Measurements from ENCODE around the gene RNU7-1. TPM values are rescaled to one million over a fixed set of nuclear protein-coding genes. Genes with fewer than 3 reads are reported as not detected.
"Not testable (repeated sequence)": the region's sequence is repeated elsewhere in the genome, so short reads cannot be mapped to it uniquely, and the experiment has no call there.

Gene RNU7-1
- not detected for total RNA-seq

DNA sequence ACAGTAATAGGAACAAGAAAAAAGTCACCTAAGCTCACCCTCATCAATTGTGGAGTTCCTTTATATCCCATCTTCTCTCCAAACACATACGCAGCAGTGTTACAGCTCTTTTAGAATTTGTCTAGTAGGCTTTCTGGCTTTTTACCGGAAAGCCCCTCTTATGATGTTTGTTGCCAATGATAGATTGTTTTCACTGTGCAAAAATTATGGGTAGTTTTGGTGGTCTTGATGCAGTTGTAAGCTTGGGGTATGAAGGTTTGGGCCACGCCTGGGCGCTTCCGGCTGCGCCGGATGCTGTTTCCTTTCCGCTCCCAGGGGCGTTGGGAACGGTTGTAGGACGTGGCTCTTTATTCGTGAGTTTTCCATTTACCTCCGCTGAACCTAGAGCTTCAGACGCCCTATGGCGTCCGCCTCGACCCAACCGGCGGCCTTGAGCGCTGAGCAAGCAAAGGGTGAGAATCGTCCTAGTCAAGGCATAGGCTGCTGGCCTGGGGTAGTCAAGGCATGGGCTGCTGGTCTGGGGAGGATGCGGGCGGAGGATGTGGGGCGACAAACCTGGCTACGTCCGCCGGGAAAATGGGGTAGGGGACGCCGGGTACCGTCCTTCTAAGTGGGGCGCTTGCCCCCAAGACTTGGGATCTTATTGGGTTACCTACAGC is at the start of gene RNU7-1, which contains the start of gene C12orf57:
Gene RNU7-1, plus strand, starts transcription at position 95 of the 659 bp plus-strand sequence.
Gene C12orf57, plus strand, starts transcription at position 301 of the 659 bp plus-strand sequence. Its CDS starts 100 bp downstream, at position 401.
- Mint-ChIP-seq H3K27ac (peak within 1 kb of the TSS; percentile 99 to 100), H3K36me3 (peaks cover 26 to 42% of the 10 kb centered on the region in 2 donors), H3K9me3 (no peaks in the 10 kb centered on the region)
- DNase-seq (ENCODE audit: low spot score in 2 of 2), result peak in 1 of 2 donors; percentile 87
- peak; percentile 56 to 67 for ATAC-seq

DNA sequence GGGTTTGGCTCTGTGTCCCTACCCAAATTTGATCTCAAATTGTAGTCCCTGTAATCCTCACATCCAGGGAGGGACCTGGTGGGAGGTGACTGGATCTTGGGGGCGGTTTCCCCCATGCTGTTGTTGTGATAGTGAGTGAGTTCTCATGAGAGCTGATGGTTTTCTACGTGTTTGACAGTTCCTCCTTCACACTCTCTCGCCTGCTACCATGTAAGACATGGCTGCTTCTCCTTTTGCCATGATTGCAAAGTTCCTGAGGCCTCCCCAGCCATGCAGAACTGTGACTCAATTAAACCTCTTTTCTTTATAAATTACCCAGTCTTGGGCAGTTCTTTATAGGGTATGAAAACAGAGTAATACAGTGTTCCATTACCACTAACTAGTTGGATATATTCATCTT is 49.3 kb upstream of the RNU7-1 start:
- no peaks in the 10 kb centered on the region for H3K36me3 Mint-ChIP-seq
- H3K9me3 Mint-ChIP-seq, result no peaks in the 10 kb centered on the region
- no peak for DNase-seq (ENCODE audit: low spot score in 2 of 2)
- ATAC-seq, result no peak
- H3K27ac Mint-ChIP-seq, result no peak overlapping the region

GRCh38 chr12:6896846-6897435 is 46.7 kb upstream of the RNU7-1 start:
- no peak for ATAC-seq
- Mint-ChIP-seq H3K9me3 (no peaks in the 10 kb centered on the region), H3K36me3 (no peaks in the 10 kb centered on the region), H3K27ac (no peak overlapping the region)
- no peak for DNase-seq (ENCODE audit: low spot score in 2 of 2)

- DNase-seq (ENCODE audit: low spot score in 2 of 2), result no peak
- no peak overlapping the region for H3K27ac Mint-ChIP-seq
Observed at GRCh38 chr12:6899427-6899826, 44.2 kb upstream of the RNU7-1 start.

GRCh38 chr12:6899837-6900519 is 43.6 kb upstream of the RNU7-1 start:
- Mint-ChIP-seq H3K36me3 (no peaks in the 10 kb centered on the region), H3K27ac (no peak overlapping the region), H3K9me3 (no peaks in the 10 kb centered on the region)
- DNase-seq (ENCODE audit: low spot score in 2 of 2) (no peak), ATAC-seq (no peak)

More at GRCh38 chr12:6899427-6899826, 44.2 kb upstream of the RNU7-1 start:
- no peak for ATAC-seq
- Mint-ChIP-seq H3K36me3 (no peaks in the 10 kb centered on the region), H3K9me3 (no peaks in the 10 kb centered on the region)

DNA sequence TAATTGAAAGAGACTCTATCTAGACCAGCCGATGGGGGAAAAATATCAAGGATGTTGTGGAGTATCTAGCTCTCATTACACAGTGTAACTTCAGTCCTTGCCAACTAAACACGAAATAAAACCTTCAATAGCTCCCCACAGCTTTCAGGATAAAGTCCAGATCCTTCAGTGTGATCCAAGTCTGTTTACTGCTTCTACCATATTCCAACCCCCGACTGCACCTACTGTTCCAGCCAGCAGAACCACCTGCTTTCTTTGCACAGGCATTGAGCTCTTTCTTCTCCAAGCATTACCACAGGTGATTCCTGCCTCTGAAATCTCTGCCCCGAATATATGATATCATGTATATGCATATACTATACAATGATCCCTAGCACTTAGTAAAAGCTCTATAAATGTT is 41.2 kb upstream of the RNU7-1 start:
- DNase-seq (ENCODE audit: low spot score in 2 of 2), result no peak
- Mint-ChIP-seq H3K9me3 (no peaks in the 10 kb centered on the region), H3K36me3 (no peaks in the 10 kb centered on the region), H3K27ac (no peak overlapping the region)
- ATAC-seq, result no peak

GRCh38 chr12:6903722-6904121 is 39.9 kb upstream of the RNU7-1 start:
- no peak for DNase-seq (ENCODE audit: low spot score in 2 of 2)
- no peaks in the 10 kb centered on the region for H3K36me3 Mint-ChIP-seq
- H3K27ac Mint-ChIP-seq, result no peak overlapping the region
- no peak for ATAC-seq
- no peaks in the 10 kb centered on the region for H3K9me3 Mint-ChIP-seq

DNA sequence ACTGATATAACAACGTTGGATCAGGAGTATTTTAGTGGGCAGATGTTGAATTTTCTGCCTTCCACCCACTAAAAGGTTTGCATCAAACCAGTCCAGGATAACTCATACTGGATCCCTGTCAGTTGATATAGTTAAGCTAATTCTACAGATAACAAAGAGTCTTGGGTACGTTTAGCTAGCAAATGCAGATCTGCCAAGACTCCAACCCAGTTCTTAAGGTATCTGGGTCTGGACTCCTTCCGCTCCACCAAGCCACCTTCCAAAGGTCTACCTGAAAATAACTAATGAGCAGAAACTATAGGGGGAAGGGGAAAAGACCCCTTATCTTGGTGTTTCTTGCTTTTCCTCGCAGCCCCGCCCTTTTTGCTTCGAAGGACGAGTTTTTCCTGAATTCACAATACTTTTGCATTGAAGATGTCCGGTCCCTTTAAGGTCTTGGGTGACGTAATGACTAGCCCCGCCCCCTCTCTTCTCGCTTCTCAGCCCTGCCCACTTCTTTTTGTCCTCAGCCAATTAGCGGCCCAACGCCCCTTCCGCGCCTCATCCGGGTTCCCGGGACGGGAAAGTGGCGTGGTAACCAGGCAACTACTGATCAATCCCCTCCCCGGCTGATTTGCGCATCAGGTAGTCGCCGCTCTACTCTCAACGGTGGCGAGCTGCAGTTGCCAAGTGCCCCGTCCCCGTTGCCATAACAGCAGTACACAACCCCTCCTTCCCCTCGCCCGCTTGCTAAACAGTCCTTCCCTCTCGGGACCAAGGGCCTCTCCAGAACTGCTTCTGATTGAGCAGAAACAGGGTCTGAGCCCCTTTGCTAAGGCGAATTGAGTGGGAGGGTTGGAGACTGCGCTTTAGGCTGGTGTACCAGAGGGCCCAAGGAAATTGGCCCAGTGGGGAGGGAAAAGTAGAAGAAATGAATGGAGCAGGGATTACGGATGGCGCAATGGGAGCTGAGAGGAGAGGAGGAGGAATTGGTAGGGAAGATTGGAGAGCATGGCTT is 39.0 kb upstream of the RNU7-1 start, which contains the start of gene LRRC23:
Gene LRRC23, plus strand, starts transcription at position 543 of the 997 bp plus-strand sequence. CDS start 812 bp downstream, outside the sequence.
- Mint-ChIP-seq H3K27ac (no peak within 1 kb of the TSS), H3K36me3 (no peaks in the 10 kb centered on the region), H3K9me3 (no peaks in the 10 kb centered on the region)
- DNase-seq (ENCODE audit: low spot score in 2 of 2) (peak; percentile 95 to 97), ATAC-seq (peak; percentile 93 to 98)

DNA sequence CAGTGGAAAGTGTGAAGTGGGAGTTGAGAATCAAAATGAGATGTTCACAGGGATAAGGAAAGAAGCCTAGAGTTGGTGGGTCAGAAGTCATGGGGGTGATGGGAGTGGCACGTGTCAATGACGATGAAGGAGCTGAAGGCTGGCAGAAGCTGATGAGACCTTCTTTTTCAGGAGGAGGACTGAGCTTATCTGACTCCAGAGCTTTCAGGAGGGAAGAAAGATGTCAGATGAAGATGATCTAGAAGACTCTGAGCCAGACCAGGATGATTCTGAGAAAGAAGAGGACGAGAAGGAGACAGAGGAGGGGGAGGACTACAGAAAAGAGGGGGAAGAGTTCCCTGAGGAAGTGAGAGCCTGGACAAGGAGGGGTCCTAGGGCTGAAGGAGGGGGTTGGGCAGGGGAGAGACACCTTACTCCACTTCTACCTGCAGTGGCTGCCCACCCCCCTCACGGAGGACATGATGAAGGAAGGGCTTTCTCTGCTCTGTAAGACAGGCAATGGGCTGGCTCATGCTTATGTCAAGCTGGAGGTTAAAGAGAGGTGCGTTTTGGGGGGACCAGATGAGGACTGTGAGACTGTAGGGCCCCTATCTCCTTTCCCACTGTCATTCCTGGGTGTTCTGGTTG is 38.1 kb upstream of the RNU7-1 start:
- ATAC-seq (no peak), DNase-seq (ENCODE audit: low spot score in 2 of 2) (no peak)
- Mint-ChIP-seq H3K9me3 (no peaks in the 10 kb centered on the region), H3K36me3 (no peaks in the 10 kb centered on the region), H3K27ac (no peak overlapping the region)

- H3K9me3 Mint-ChIP-seq; H3K27ac Mint-ChIP-seq; H3K36me3 Mint-ChIP-seq; ATAC-seq; DNase-seq (ENCODE audit: low spot score in 2 of 2): not testable (repeated sequence)
Observed at GRCh38 chr12:6908141-6908540, 35.5 kb upstream of the RNU7-1 start.

DNA sequence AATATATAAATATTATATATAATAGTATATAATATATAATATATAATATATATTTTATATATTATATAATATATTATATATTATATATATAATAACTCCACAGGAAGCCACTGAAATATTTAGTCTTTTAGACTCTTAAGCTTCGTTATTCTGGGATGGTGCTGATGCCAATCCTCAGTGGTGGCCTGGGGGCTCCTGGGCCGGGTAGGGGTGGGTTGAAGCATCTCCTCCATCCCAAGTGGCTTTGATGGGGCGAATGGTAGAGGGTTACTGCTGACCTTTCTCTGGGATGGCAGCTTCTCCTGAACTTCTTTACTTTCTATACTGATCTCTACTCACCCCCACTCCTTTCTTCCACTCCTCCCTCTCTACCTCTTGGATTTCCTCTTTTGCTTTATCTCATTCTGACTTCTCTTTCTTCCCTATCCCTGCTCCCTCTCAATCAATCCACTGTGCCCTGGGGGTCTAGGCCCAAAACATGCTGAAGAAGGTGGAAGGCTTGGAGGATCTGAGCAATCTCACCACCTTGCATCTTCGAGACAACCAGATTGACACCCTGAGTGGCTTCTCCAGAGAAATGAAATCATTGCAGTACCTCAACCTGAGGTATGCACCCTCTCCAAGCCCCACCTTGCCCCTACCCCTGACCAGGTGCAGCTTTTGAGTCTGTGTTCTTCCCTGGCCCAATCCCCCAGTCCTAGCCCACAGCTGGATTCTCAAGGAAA is 34.0 kb upstream of the RNU7-1 start:
- Mint-ChIP-seq H3K27ac (no peak overlapping the region), H3K36me3 (no peaks in the 10 kb centered on the region), H3K9me3 (no peaks in the 10 kb centered on the region)
- peak in 1 of 2 donors; percentile 40 for ATAC-seq
- no peak for DNase-seq (ENCODE audit: low spot score in 2 of 2)

DNA sequence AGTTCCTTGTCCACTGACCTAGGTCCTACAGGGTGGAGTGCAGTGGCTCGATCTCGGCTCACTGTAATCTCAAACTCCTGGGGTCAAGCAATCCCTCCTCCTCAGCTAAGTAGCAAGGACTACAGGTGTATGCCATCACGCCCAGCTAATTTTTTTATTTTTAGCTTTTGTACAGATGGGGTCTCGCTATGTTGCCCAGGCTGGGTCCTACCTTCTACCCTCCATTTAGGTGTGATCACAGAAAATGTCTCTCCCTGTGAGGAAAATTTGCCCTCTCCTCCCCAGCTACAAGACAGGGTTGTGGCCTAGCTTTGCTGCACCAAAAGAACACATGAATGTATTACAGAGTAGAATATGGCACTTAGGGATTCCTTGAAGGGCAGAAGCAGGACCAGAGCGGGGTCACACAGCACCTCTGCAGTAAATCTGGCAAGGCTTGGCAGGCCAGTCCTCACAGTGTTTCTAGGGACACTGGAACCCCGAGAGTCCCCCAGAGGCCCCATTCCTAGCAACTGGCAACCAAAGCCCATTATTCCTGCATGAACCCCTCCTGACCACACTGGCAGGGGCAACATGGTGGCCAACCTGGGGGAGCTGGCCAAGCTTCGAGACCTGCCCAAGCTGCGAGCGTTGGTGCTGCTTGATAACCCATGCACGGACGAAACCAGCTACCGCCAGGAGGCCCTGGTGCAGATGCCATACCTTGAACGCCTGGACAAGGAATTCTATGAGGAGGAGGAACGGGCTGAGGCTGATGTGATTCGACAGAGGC is 31.3 kb upstream of the RNU7-1 start:
- no peak for DNase-seq (ENCODE audit: low spot score in 2 of 2)
- Mint-ChIP-seq H3K9me3 (no peaks in the 10 kb centered on the region), H3K27ac (peak overlapping the region in 1 of 2 donors; percentile 73), H3K36me3 (peaks cover 6 to 26% of the 10 kb centered on the region in 2 donors)
- no peak for ATAC-seq

DNA sequence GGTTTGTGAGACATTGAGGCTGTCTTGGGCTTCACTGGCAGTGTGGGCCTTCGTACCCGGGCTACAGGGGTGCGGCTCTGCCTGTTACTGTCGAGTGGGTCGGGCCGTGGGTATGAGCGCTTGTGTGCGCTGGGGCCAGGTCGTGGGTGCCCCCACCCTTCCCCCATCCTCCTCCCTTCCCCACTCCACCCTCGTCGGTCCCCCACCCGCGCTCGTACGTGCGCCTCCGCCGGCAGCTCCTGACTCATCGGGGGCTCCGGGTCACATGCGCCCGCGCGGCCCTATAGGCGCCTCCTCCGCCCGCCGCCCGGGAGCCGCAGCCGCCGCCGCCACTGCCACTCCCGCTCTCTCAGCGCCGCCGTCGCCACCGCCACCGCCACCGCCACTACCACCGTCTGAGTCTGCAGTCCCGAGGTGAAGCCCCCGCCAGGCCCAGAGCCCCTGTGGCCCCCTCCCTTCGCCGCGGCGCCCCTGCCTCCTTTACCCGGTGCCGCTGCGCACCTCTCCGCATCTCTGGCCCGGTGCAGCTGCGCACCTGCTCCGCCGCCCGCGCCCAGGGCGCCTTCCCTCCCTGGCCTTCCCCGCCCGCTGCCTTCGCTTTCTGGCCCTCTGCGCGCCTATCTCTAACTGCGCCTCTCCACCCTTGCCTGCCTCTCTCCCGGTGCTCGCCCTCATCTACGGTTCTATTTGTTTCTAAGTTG is 29.2 kb upstream of the RNU7-1 start, which contains the start of gene ENO2:
Gene ENO2, plus strand, starts transcription at position 335 of the 701 bp plus-strand sequence. CDS start 1,253 bp downstream, outside the sequence.
- Mint-ChIP-seq H3K27ac (peak within 1 kb of the TSS; percentile 73 to 98), H3K9me3 (no peaks in the 10 kb centered on the region), H3K36me3 (peaks cover 7 to 29% of the 10 kb centered on the region in 2 donors)
- ATAC-seq, result peak; percentile 90 to 94
- DNase-seq (ENCODE audit: low spot score in 2 of 2), result peak; percentile 80 to 85
